H1 (cell line): ENCODE data around the gene NUP98. TPM values are rescaled to one million over a fixed set of nuclear protein-coding genes. Genes with fewer than 3 reads are reported as not detected.

Source experiments
- CTCF ChIA-PET: fragments of 300-600 bp; sonication (Branson Sonifier 250); formaldehyde crosslinking; loops from one replicate; lab custom pipeline; 2021; ENCODE audit not compliant: partially characterized antibody; lab: Charles Lee
- POLR2A ChIA-PET: fragments of 300-600 bp; sonication (Branson Sonifier 250); formaldehyde crosslinking; loops from one replicate; lab custom pipeline; 2021; ENCODE audit warnings: inconsistent platforms; ENCODE audit not compliant: partially characterized antibody; lab: Charles Lee
- DNase-seq, 2 experiments: peaks; one replicate each; pipeline versions ENCODE4 v3.0.0 to v3.0.0-alpha.2; 2010 to 2022; ENCODE audit warnings: low spot score in 2 of 2, low read depth in 1 of 2, mixed read lengths in 1 of 2
- FAIRE-seq: peaks from 2 replicates; lab custom pipeline; 2011; peaks lifted over from hg19 to GRCh38; lab: Jason Lieb, UNC
- H2AFZ ChIP-seq: 2 replicates; pipeline ENCODE4 v1.8.1; 2012; ENCODE audit warnings: low read length, inconsistent platforms
- H2AK5ac ChIP-seq: 2 replicates; pipeline ENCODE4 v1.6.1; 2013; ENCODE audit warnings: low read depth, low read length
- H2BK120ac ChIP-seq: replicated peaks from 2 replicates; pipeline ENCODE3; 2013; ENCODE audit warnings: low read depth, low read length, inconsistent platforms
- H2BK12ac ChIP-seq: 2 replicates; pipeline ENCODE4 v1.6.1; 2013; ENCODE audit warnings: low read depth, low read length
- H2BK15ac ChIP-seq: 2 replicates; pipeline ENCODE4 v1.6.1; 2013; ENCODE audit warnings: low read length
- H2BK20ac ChIP-seq: 2 replicates; pipeline ENCODE4 v1.6.1; 2013; ENCODE audit warnings: low read length
- H2BK5ac ChIP-seq: 2 replicates; pipeline ENCODE4 v1.6.1; 2013; ENCODE audit warnings: low read depth, low read length
- H3K14ac ChIP-seq: 2 replicates; pipeline ENCODE4 v1.6.1; 2013; ENCODE audit warnings: inconsistent platforms; ENCODE audit not compliant: insufficient read length
- H3K18ac ChIP-seq: 2 replicates; pipeline ENCODE4 v1.6.1; 2013; ENCODE audit warnings: low read length; ENCODE audit errors: extremely low read depth
- H3K23ac ChIP-seq: 2 replicates; pipeline ENCODE4 v1.6.1; 2013; ENCODE audit warnings: inconsistent platforms; ENCODE audit not compliant: insufficient read length
- H3K23me2 ChIP-seq: 2 replicates; pipeline ENCODE4 v1.6.1; 2013; ENCODE audit warnings: low read depth, low read length
- H3K27ac ChIP-seq: 2 replicates; pipeline ENCODE4 v1.6.1; 2011; ENCODE audit warnings: low read depth, low read length, inconsistent platforms
- H3K27me3 ChIP-seq, 4 experiments: replicated peaks in 1 of 4; 1 replicate in 1 of 4; 2 replicates in 3 of 4; pipeline versions ENCODE4 v1.6.1 to v1.8.1; 2011 to 2013; ENCODE audit warnings: low read length in 3 of 4, mild to moderate bottlenecking in 3 of 4, inconsistent platforms in 2 of 4, mixed read lengths in 2 of 4, moderate library complexity in 1 of 4; ENCODE audit not compliant: control insufficient read depth in 3 of 4, insufficient read depth in 3 of 4; ENCODE audit errors: extremely low read depth in 1 of 4
- H3K36me3 ChIP-seq, 4 experiments: 2 replicates each; pipeline versions ENCODE4 v1.6.1 to v1.8.1; 2011 to 2013; ENCODE audit warnings: mild to moderate bottlenecking in 4 of 4, low read length in 3 of 4, moderate library complexity in 2 of 4, control low read depth in 1 of 4, inconsistent platforms in 1 of 4; ENCODE audit not compliant: insufficient read depth in 4 of 4, control insufficient read depth in 2 of 4
- H3K4ac ChIP-seq: replicated peaks from 2 replicates; pipeline ENCODE3; 2013; ENCODE audit warnings: low read length, low read depth, mixed read lengths, inconsistent platforms; ENCODE audit not compliant: insufficient read length
- H3K4me1 ChIP-seq, 4 experiments: replicated peaks in 1 of 4; 1 replicate in 1 of 4; 2 replicates in 3 of 4; pipeline versions ENCODE4 v1.6.1 to v1.8.1; 2011 to 2013; ENCODE audit warnings: low read length in 3 of 4, inconsistent platforms in 2 of 4, mixed read lengths in 1 of 4; ENCODE audit not compliant: insufficient read depth in 4 of 4, control insufficient read depth in 3 of 4
- H3K4me2 ChIP-seq, 2 experiments: 2 replicates each; pipeline versions ENCODE4 v1.6.1 to v1.8.1; 2011 to 2013; ENCODE audit warnings: low read depth in 2 of 2, low read length in 2 of 2, control low read depth in 1 of 2, inconsistent platforms in 1 of 2, mild to moderate bottlenecking in 1 of 2; ENCODE audit not compliant: insufficient read depth in 1 of 2
- H3K4me3 ChIP-seq, 4 experiments: fragments of 200-600, 300-600 bp in 1 of 4; sonication (generic), shearing (Covaris generic), sonication (Bioruptor Twin) in 1 of 4; 2 replicates each; pipeline versions ENCODE4 v1.5.1 to v1.8.1; 2011 to 2016; ENCODE audit warnings: low read length in 4 of 4, low read depth in 3 of 4, control low read depth in 2 of 4, inconsistent platforms in 2 of 4, mild to moderate bottlenecking in 2 of 4, mixed read lengths in 1 of 4, moderate library complexity in 1 of 4; ENCODE audit not compliant: insufficient read depth in 2 of 4; ENCODE audit errors: extremely low read depth in 1 of 4
- H3K56ac ChIP-seq: replicated peaks from 2 replicates; pipeline ENCODE3; 2013; ENCODE audit warnings: low read depth, mild to moderate bottlenecking, mixed read lengths, low read length, inconsistent platforms; ENCODE audit not compliant: insufficient read length
- H3K79me1 ChIP-seq: 2 replicates; pipeline ENCODE4 v1.6.1; 2013; ENCODE audit warnings: low read depth, low read length, control low read depth
- H3K79me2 ChIP-seq, 2 experiments: 2 replicates each; pipeline versions ENCODE4 v1.6.1 to v1.8.1; 2012 to 2013; ENCODE audit warnings: low read length in 2 of 2, mild to moderate bottlenecking in 2 of 2, inconsistent platforms in 1 of 2; ENCODE audit not compliant: insufficient read depth in 2 of 2, control insufficient read depth in 1 of 2
- H3K9ac ChIP-seq, 4 experiments: replicated peaks in 1 of 4; 1 replicate in 1 of 4; 2 replicates in 3 of 4; pipeline versions ENCODE4 v1.6.1 to v1.8.1; 2011 to 2013; ENCODE audit warnings: low read depth in 3 of 4, low read length in 3 of 4, control low read depth in 2 of 4, mild to moderate bottlenecking in 2 of 4, moderate library complexity in 2 of 4, inconsistent platforms in 1 of 4; ENCODE audit errors: extremely low read depth in 1 of 4
- H3K9me3 ChIP-seq, 2 experiments: 2 replicates each; pipeline versions ENCODE4 v1.6.1 to v1.8.1; 2012 to 2013; ENCODE audit warnings: mild to moderate bottlenecking in 2 of 2, moderate library complexity in 2 of 2, control low read depth in 1 of 2, inconsistent platforms in 1 of 2, low read depth in 1 of 2, low read length in 1 of 2, mixed read lengths in 1 of 2; ENCODE audit not compliant: insufficient read depth in 2 of 2
- H4K20me1 ChIP-seq, 2 experiments: replicated peaks in 1 of 2; 2 replicates each; pipeline versions ENCODE3 to v1.8.1; 2011 to 2013; ENCODE audit warnings: inconsistent platforms in 2 of 2, low read length in 2 of 2, mild to moderate bottlenecking in 1 of 2; ENCODE audit not compliant: insufficient read depth in 2 of 2, control insufficient read depth in 1 of 2
- H4K5ac ChIP-seq: 2 replicates; pipeline ENCODE4 v1.6.1; 2013; ENCODE audit warnings: low read length, low read depth, mixed read lengths, inconsistent platforms; ENCODE audit not compliant: insufficient read length
- H4K8ac ChIP-seq: 2 replicates; pipeline ENCODE4 v1.8.0; 2013; ENCODE audit warnings: mild to moderate bottlenecking, moderate library complexity, low read length, inconsistent platforms; ENCODE audit not compliant: insufficient read depth; ENCODE audit errors: extremely low read depth
- H4K91ac ChIP-seq: replicated peaks from 2 replicates; pipeline ENCODE3; 2013; ENCODE audit warnings: low read length, mixed read lengths, inconsistent platforms; ENCODE audit not compliant: insufficient read length
- ATF3 ChIP-seq: IDR thresholded peaks from 2 replicates; pipeline ENCODE4 v1.6.1; 2011; ENCODE audit warnings: low read depth, mild to moderate bottlenecking, low read length; ENCODE audit not compliant: insufficient read depth
- CHD2 ChIP-seq: IDR thresholded peaks from 2 replicates; pipeline ENCODE4 v1.6.1; 2012; ENCODE audit warnings: low read length, improper control_type of control experiment
- KDM1A ChIP-seq: fragments of 200-600, 300-600 bp; sonication (generic); IDR thresholded peaks from 2 replicates; pipeline ENCODE4 v1.7.1; 2016; ENCODE audit warnings: mild to moderate bottlenecking, low read length, borderline replicate concordance
- KDM5A ChIP-seq: fragments of 200-600 bp; IDR thresholded peaks from 2 replicates; pipeline ENCODE4 v1.7.1; 2012; ENCODE audit warnings: mild to moderate bottlenecking, low read length, inconsistent platforms, mixed read lengths
- POU5F1 ChIP-seq: IDR thresholded peaks from 2 replicates; pipeline ENCODE4 v1.6.1; 2011; ENCODE audit warnings: low read depth, mild to moderate bottlenecking, low read length, moderate library complexity
- TCF12 ChIP-seq: IDR thresholded peaks from 2 replicates; pipeline ENCODE4 v1.6.1; 2011; ENCODE audit warnings: low read depth, mild to moderate bottlenecking, low read length
- WGBS, 2 experiments: shearing (Covaris generic) in 1 of 2; methylation state at CpG; one replicate each; pipeline versions ENCODE4 v1.1.6 to v1.1.7; 2013 to 2015; ENCODE audit warnings: low lambda C conversion rate in 2 of 2, mixed read lengths in 2 of 2, inconsistent platforms in 1 of 2, low coverage in 1 of 2, missing lambda C conversion rate in 1 of 2; ENCODE audit not compliant: insufficient replicate concordance in 2 of 2, insufficient coverage in 1 of 2, insufficient read length in 1 of 2; ENCODE audit errors: extremely low coverage in 1 of 2, missing lambda C conversion rate in 1 of 2; 5-methylcytosine and 5-hydroxymethylcytosine counted together
- polyA plus RNA-seq, 7 experiments: library from polyadenylated mRNA; depleted of rRNA in 3 of 7; stranded (reverse) in 5 of 7; unstranded in 2 of 7; fragments of >200 nt in 5 of 7; fragments of 200-250 nt in 2 of 7; gene quantifications; 1 replicate in 5 of 7; 2 replicates in 1 of 7; 4 replicates in 1 of 7; pipeline versions ENCODE4 v1.2.1 to v1.2.3, GENCODE V29; 2011 to 2013; ENCODE audit warnings: missing spikeins in 2 of 7, mixed read lengths in 2 of 7
- total RNA-seq: library from RNA; stranded (reverse); fragmentation: NEBNext Ultra II Directional; extraction: Animal tissue kit (Norgen Biotek cat#: 25700); gene quantifications from 2 replicates; pipeline ENCODE4 v1.2.1, GENCODE V29; 2021

NUP98 gene
- total and polyA plus RNA-seq, 2 of the 8 experiments (the other 6 are each of a cell fraction or from before 2014, with no cell fraction given), result 98.6 to 261 TPM

GRCh38 chr11:3795131-3796001 is 2.0 kb downstream of the NUP98 start:
- Histone ChIP-seq H3K4me3 (peak overlapping the region in 1 of 4 experiments; percentile 93; a peak in 2 of 8 replicates), H4K5ac (no peak overlapping the region), H3K9me3 (no peaks in the 10 kb centered on the region), H3K23me2 (peaks cover 7% of the 10 kb centered on the region), H3K4me2 (peak overlapping the region; percentile 84 to 86), H3K23ac (no peak overlapping the region), H3K9ac (no peak overlapping the region), H3K27me3 (no peaks in the 10 kb centered on the region), H3K14ac (no peak overlapping the region), H3K4me1 (peaks cover 0 to 5% (median 2%) of the 10 kb centered on the region in 4 experiments; a peak in 1 of 7 replicates), H2AFZ (no peak overlapping the region), H2BK15ac (no peak overlapping the region), H3K18ac (no peak overlapping the region), H3K79me1 (peaks cover 6% of the 10 kb centered on the region; the same call in 1 of the 2 replicates), H2BK120ac (no peak overlapping the region), H2BK12ac (no peak overlapping the region), H4K20me1 (peaks cover 13 to 19% of the 10 kb centered on the region in 2 experiments), H2BK20ac (no peak overlapping the region), H3K27ac (no peak overlapping the region), H3K79me2 (peaks cover 38 to 69% of the 10 kb centered on the region in 2 experiments), H4K8ac (no peak overlapping the region), H3K4ac (no peak overlapping the region), H3K56ac (no peak overlapping the region), H2AK5ac (no peak overlapping the region), H2BK5ac (no peak overlapping the region), H3K36me3 (peaks cover 0 to 20% (median 11%) of the 10 kb centered on the region in 4 experiments; a peak in 6 of 8 replicates), H4K91ac (no peak overlapping the region)
- 97% methylated on average over 8 of the region's 8 CpGs; no CpG with 5 or more reads in 1 of the 2 experiments for WGBS, 2 experiments
- DNase-seq (no peak), FAIRE-seq (no peak)
- ChIA-PET CTCF (interaction anchor here (1.0 to 7.8 kb wide), 3 partner anchors 9 to 66 kb away, joined by 3 to 81 read pairs (median 3); partner anchors contain the start of gene PGAP2), POLR2A (interaction anchor here (0.8 to 1.4 kb wide), 7 partner anchors 9 to 112 kb away, joined by 3 to 6 read pairs (median 4); no protein-coding TSS in a partner anchor)
- TF ChIP-seq CHD2 (no peak), ATF3 (no peak), TCF12 (no peak), POU5F1 (no peak), KDM5A (no peak), KDM1A (no peak)
